Endothelial cell (in vitro differentiated cells): ENCODE results near the gene LCP1. TPM values are rescaled to one million over a fixed set of nuclear protein-coding genes. Genes with fewer than 3 reads are reported as not detected.
"Not testable (repeated sequence)": the region's sequence is repeated elsewhere in the genome, so short reads cannot be mapped to it uniquely, and the experiment has no call there.

Source experiments
- DNase-seq: peaks from one replicate; pipeline ENCODE4 v3.0.0; 2021; ENCODE audit warnings: low spot score
- H3K27ac Mint-ChIP-seq: one replicate; pipeline ENCODE4 v1.8.0; 2021; ENCODE audit warnings: mixed read lengths, inconsistent platforms; ENCODE audit not compliant: unreplicated experiment
- H3K27me3 Mint-ChIP-seq: one replicate; pipeline ENCODE4 v1.8.0; 2021; ENCODE audit warnings: mild to moderate bottlenecking, moderate library complexity, mixed read lengths, inconsistent platforms; ENCODE audit not compliant: unreplicated experiment
- H3K36me3 Mint-ChIP-seq: one replicate; pipeline ENCODE4 v1.8.0; 2021; ENCODE audit warnings: mild to moderate bottlenecking, low read depth, mixed read lengths, inconsistent platforms; ENCODE audit not compliant: unreplicated experiment
- H3K4me1 Mint-ChIP-seq: one replicate; pipeline ENCODE4 v1.8.0; 2021; ENCODE audit warnings: mild to moderate bottlenecking, mixed read lengths, inconsistent platforms; ENCODE audit not compliant: unreplicated experiment
- H3K4me3 Mint-ChIP-seq: one replicate; pipeline ENCODE4 v1.8.0; 2021; ENCODE audit warnings: mild to moderate bottlenecking, mixed read lengths, inconsistent platforms; ENCODE audit not compliant: unreplicated experiment
- H3K9me3 Mint-ChIP-seq: one replicate; pipeline ENCODE4 v1.8.0; 2021; ENCODE audit warnings: mixed read lengths, inconsistent platforms; ENCODE audit not compliant: unreplicated experiment
- long read RNA-seq: library from polyadenylated mRNA; unstranded; transcript quantifications from one replicate; pipeline ENCODE4 v2.0.0, GENCODE V29; 2020; ENCODE audit not compliant: unreplicated experiment
- total RNA-seq: library from RNA; stranded (reverse); fragmentation: NEBNext Ultra II Directional; extraction: Animal tissue kit (Norgen Biotek cat#: 25700); gene quantifications from one replicate; pipeline ENCODE4 v1.2.1, GENCODE V29; 2021; ENCODE audit not compliant: unreplicated experiment
- TF ChIP-seq, protein P1 (sequence below): fragments of 200-600 bp; sonication (generic); IDR thresholded peaks from one replicate; pipeline ENCODE4 v1.5.0; 2021; ENCODE audit warnings: antibody characterized with exemption; ENCODE audit not compliant: unreplicated experiment

The LCP1 gene
- total RNA-seq, result 11.9 TPM
- long read RNA-seq, transcript LCP1-201 (16 exons, 3,787 nt), result major isoform, 8 of 8 reads
- long read RNA-seq, partial matches to known transcripts, result 0 of 8 reads
- long read RNA-seq, other reads (novel, unspliced or antisense), result 0 of 8 reads

- H3K9me3 Mint-ChIP-seq, result no peaks in the 10 kb centered on the region
- H3K4me3 Mint-ChIP-seq, result no peak within 1 kb of the TSS
- peaks cover 3% of the 10 kb centered on the region for H3K27me3 Mint-ChIP-seq
- DNase-seq, result no peak
- TF ChIP-seq, protein P1, sequence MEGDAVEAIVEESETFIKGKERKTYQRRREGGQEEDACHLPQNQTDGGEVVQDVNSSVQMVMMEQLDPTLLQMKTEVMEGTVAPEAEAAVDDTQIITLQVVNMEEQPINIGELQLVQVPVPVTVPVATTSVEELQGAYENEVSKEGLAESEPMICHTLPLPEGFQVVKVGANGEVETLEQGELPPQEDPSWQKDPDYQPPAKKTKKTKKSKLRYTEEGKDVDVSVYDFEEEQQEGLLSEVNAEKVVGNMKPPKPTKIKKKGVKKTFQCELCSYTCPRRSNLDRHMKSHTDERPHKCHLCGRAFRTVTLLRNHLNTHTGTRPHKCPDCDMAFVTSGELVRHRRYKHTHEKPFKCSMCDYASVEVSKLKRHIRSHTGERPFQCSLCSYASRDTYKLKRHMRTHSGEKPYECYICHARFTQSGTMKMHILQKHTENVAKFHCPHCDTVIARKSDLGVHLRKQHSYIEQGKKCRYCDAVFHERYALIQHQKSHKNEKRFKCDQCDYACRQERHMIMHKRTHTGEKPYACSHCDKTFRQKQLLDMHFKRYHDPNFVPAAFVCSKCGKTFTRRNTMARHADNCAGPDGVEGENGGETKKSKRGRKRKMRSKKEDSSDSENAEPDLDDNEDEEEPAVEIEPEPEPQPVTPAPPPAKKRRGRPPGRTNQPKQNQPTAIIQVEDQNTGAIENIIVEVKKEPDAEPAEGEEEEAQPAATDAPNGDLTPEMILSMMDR, result no peak
- H3K36me3 Mint-ChIP-seq, result no peaks in the 10 kb centered on the region
- peaks cover 27% of the 10 kb centered on the region for H3K4me1 Mint-ChIP-seq
- H3K27ac Mint-ChIP-seq, result no peak within 1 kb of the TSS
These were observed at the start of gene LCP1 for GRCh38 chr13:46181840-46182490. Gene LCP1 (minus strand): TSS chr13:46182177. CDS start chr13:46159662, 22,515 bp downstream.

DNA sequence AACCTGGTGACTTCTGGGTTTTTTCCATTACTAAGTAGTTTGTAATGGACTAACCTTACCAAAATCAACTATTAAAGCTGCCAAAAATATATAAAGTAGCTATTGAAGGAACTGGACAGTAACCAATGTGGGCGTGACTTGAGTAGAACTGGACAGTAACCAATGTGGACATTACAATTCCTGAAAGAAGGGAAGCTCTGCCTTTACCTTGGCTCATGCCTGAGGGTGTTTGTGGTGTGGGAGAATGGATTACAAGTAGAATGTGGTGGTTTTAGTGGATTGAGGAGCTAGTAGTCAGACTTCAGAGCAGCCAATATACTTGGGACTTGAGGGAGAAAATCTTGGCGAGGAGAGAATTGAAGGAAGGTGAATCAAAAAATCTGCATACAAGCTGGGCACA is 47.3 kb upstream of the LCP1 start:
- no peaks in the 10 kb centered on the region for H3K4me1 Mint-ChIP-seq
- H3K27ac Mint-ChIP-seq, result no peak overlapping the region
- no peak for DNase-seq
- peaks cover 7% of the 10 kb centered on the region for H3K27me3 Mint-ChIP-seq
- no peaks in the 10 kb centered on the region for H3K9me3 Mint-ChIP-seq
- peaks cover 3% of the 10 kb centered on the region for H3K36me3 Mint-ChIP-seq
- TF ChIP-seq, protein P1, result no peak
- H3K4me3 Mint-ChIP-seq, result no peak overlapping the region

- not testable (repeated sequence) for H3K4me1 Mint-ChIP-seq, DNase-seq, H3K4me3 Mint-ChIP-seq, H3K9me3 Mint-ChIP-seq, H3K27ac Mint-ChIP-seq, H3K36me3 Mint-ChIP-seq, H3K27me3 Mint-ChIP-seq
These were observed 38.3 kb upstream of the LCP1 start for GRCh38 chr13:46220234-46220633.

- H3K9me3 Mint-ChIP-seq, H3K27me3 Mint-ChIP-seq, H3K4me3 Mint-ChIP-seq, H3K27ac Mint-ChIP-seq, H3K4me1 Mint-ChIP-seq, H3K36me3 Mint-ChIP-seq, DNase-seq: not testable (repeated sequence)
These were observed 32.8 kb upstream of the LCP1 start for GRCh38 chr13:46214741-46215140.

DNA sequence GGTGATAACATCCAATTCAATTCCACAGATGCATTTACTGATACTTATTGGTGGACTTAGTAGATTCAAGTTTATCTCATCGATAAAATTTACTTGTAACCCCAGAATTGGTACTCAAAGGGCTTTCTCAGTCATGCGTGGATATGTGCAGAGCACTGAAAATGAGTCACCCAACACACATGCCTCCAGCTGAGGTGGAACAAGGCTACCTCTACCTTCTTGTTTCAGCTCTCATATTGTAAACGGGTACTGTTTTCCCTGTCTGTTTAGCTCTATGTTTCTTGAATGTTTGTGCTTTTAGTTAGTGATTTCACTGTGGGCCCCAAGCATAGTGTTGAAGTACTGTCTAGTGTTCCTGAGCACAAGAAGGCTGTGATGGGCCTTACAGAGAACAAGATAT is 31.3 kb upstream of the LCP1 start:
- no peaks in the 10 kb centered on the region for H3K36me3 Mint-ChIP-seq
- peaks cover 4% of the 10 kb centered on the region for H3K4me1 Mint-ChIP-seq
- no peak overlapping the region for H3K27ac Mint-ChIP-seq
- H3K9me3 Mint-ChIP-seq, result no peaks in the 10 kb centered on the region
- H3K27me3 Mint-ChIP-seq, result peaks cover 5% of the 10 kb centered on the region
- DNase-seq, result no peak
- no peak overlapping the region for H3K4me3 Mint-ChIP-seq
- TF ChIP-seq, protein P1, result no peak
